Transverse colon (tissue), 4 donors: ENCODE data around the gene ACTN1. TPM values are rescaled to one million over a fixed set of nuclear protein-coding genes. Genes with fewer than 3 reads are reported as not detected.

Source experiments
- DNase-seq: peaks from one replicate; pipeline ENCODE4 v3.0.0-alpha.2; 2019
- H3K27ac ChIP-seq, 4 donors: fragments of 200-600 bp; sonication (generic); 2 replicates each; pipeline ENCODE4 v1.5.1; 2016 to 2018; ENCODE audit warnings: inconsistent platforms in 4 of 4
- H3K27me3 ChIP-seq: fragments of 200-600 bp; sonication (generic); 2 replicates; pipeline ENCODE4 v1.5.1; 2017; ENCODE audit warnings: inconsistent platforms
- H3K36me3 ChIP-seq, 4 donors: fragments of 200-600 bp; sonication (generic); 2 replicates each; pipeline ENCODE4 v1.5.1; 2017 to 2019; ENCODE audit warnings: inconsistent platforms in 4 of 4
- H3K4me1 ChIP-seq, 4 donors: fragments of 200-600 bp; sonication (generic); 2 replicates each; pipeline ENCODE4 v1.5.1; 2017 to 2020; ENCODE audit warnings: inconsistent platforms in 4 of 4
- H3K4me3 ChIP-seq, 4 donors: fragments of 200-600 bp; sonication (generic); 1 replicate in 1 of 4; 2 replicates in 3 of 4; pipeline versions ENCODE4 v1.5.1 to v1.6.1; 2017 to 2019; ENCODE audit warnings: inconsistent platforms in 4 of 4
- H3K9me3 ChIP-seq, 2 donors: fragments of 200-600 bp; sonication (generic); 2 replicates each; pipeline ENCODE4 v1.5.1; 2017 to 2019; ENCODE audit warnings: inconsistent platforms in 2 of 2
- CTCF ChIP-seq, 5 experiments: fragments of 200-600 bp in 3 of 5; fragments of 450-650 bp in 2 of 5; sonication (generic) in 3 of 5; IDR thresholded peaks; 1 replicate in 2 of 5; 2 replicates in 3 of 5; pipeline ENCODE4 v1.5.1; 2016 to 2017; ENCODE audit warnings: antibody characterized with exemption in 5 of 5, inconsistent platforms in 3 of 5, mild to moderate bottlenecking in 2 of 5, moderate library complexity in 1 of 5
- EP300 ChIP-seq: sonication (generic); formaldehyde crosslinking; IDR thresholded peaks from one replicate; pipeline ENCODE4 v1.6.1; 2017; ENCODE audit warnings: antibody characterized with exemption, low read depth
- POLR2A ChIP-seq: fragments of 450-650 bp; IDR thresholded peaks from one replicate; pipeline ENCODE4 v1.6.1; 2016; ENCODE audit warnings: antibody characterized with exemption, mild to moderate bottlenecking, moderate library complexity
- POLR2AphosphoS5 ChIP-seq, 3 donors: sonication (generic); formaldehyde crosslinking; IDR thresholded peaks; one replicate each; pipeline ENCODE4 v1.6.1; 2016; ENCODE audit warnings: antibody characterized with exemption in 3 of 3
- WGBS, 2 donors: methylation state at CpG; one replicate each; pipeline ENCODE4 v1.1.5; 2018; ENCODE audit warnings: low coverage in 1 of 2; 5-methylcytosine and 5-hydroxymethylcytosine counted together
- in situ Hi-C, 4 donors: fragments of 200-750 bp; cut with MboI; loops; one replicate each; pipeline versions ENCODE4 v1.15.0 to v1.15.1; 2017; ENCODE audit warnings: low sequenced_read_pairs in 3 of 4, low pct_ligation_motif_present in 1 of 4, low pct_unique_long_range_greater_than_20kb in 1 of 4
- intact Hi-C: fragments of 100-400 bp; cut with DNase I; formaldehyde crosslinking; loops from one replicate; pipeline ENCODE4 v1.15.1; 2023; ENCODE audit warnings: low total_unique reads
- total RNA-seq, 4 donors: library from RNA; depleted of rRNA; stranded (reverse); fragments of >200 nt; gene quantifications; one replicate each; pipeline ENCODE4 v1.1.0, GENCODE V29; 2016

The ACTN1 gene
- total RNA-seq, 4 donors from 2014 or later, result 127 to 403 (median 197) TPM

GRCh38 chr14:68931063-68931462 lies 48.0 kb downstream of the ACTN1 start:
- in situ Hi-C loops, result no loop called here
- TF ChIP-seq EP300 (no peak), POLR2A (no peak), POLR2AphosphoS5 (IDR thresholded peaks at IDR 0.05) (no peak), CTCF (IDR thresholded peaks at IDR 0.05) (no peak)
- 73 to 78% methylated on average over 3 of the region's 3 CpGs for WGBS, 2 donors
- Histone ChIP-seq H3K4me1 (peaks cover 22 to 63% (median 36%) of the 10 kb centered on the region in 4 donors), H3K27me3 (no peaks in the 10 kb centered on the region), H3K4me3 (no peak overlapping the region), H3K36me3 (no peaks in the 10 kb centered on the region), H3K27ac (peak overlapping the region; percentile 93 to 99 (median 96)), H3K9me3 (no peaks in the 10 kb centered on the region)
- intact Hi-C loops, result no loop called here
- no peak for DNase-seq

GRCh38 chr14:68929623-68930307 lies 49.3 kb downstream of the ACTN1 start:
- no peak for TF ChIP-seq CTCF (IDR thresholded peaks at IDR 0.05)
- no peak for TF ChIP-seq POLR2A
- no peak for TF ChIP-seq EP300
- no peak for TF ChIP-seq POLR2AphosphoS5 (IDR thresholded peaks at IDR 0.05)
- H3K36me3 ChIP-seq, result no peaks in the 10 kb centered on the region
- no peaks in the 10 kb centered on the region for H3K27me3 ChIP-seq
- no peak overlapping the region for H3K4me3 ChIP-seq
- H3K9me3 ChIP-seq, result no peaks in the 10 kb centered on the region
- peak overlapping the region; percentile 69 to 99 (median 96) for H3K27ac ChIP-seq
- WGBS, 2 donors, result 72% methylated on average over 12 of the region's 12 CpGs; no CpG with 5 or more reads in 1 of the 2 donors
- in situ Hi-C loops (no loop called here), intact Hi-C loops (loop anchor here (10.0 kb wide), 1 partner anchor 1985 kb away; no protein-coding TSS in a partner anchor)
- H3K4me1 ChIP-seq, result peaks cover 15 to 52% (median 31%) of the 10 kb centered on the region in 4 donors
- no peak for DNase-seq

GRCh38 chr14:68928770-68929550 lies 50.1 kb downstream of the ACTN1 start:
- in situ Hi-C loops, result no loop called here
- H3K36me3 ChIP-seq, result no peaks in the 10 kb centered on the region

GRCh38 chr14:68927956-68928675 lies 51.0 kb downstream of the ACTN1 start:
- in situ Hi-C loops (no loop called here), intact Hi-C loops (loop anchor here (10.0 kb wide), 1 partner anchor 1987 kb away; no protein-coding TSS in a partner anchor)
- H3K4me3 ChIP-seq, result no peak overlapping the region
- TF ChIP-seq POLR2A (no peak), EP300 (no peak), POLR2AphosphoS5 (IDR thresholded peaks at IDR 0.05) (no peak), CTCF (IDR thresholded peaks at IDR 0.05) (no peak)
- H3K9me3 ChIP-seq, result no peaks in the 10 kb centered on the region
- 17 to 19% methylated on average over 6 to 9 of the region's 9 CpGs for WGBS, 2 donors
- peaks cover 19 to 56% (median 31%) of the 10 kb centered on the region in 4 donors for H3K4me1 ChIP-seq
- no peaks in the 10 kb centered on the region for H3K36me3 ChIP-seq
- H3K27me3 ChIP-seq, result no peaks in the 10 kb centered on the region
- no peak for DNase-seq
- H3K27ac ChIP-seq, result peak overlapping the region; percentile 69 to 99 (median 96)

More at GRCh38 chr14:68928770-68929550, 50.1 kb downstream of the ACTN1 start:
- TF ChIP-seq POLR2AphosphoS5 (IDR thresholded peaks at IDR 0.05) (no peak), POLR2A (no peak)
- Histone ChIP-seq H3K4me3 (no peak overlapping the region), H3K9me3 (no peaks in the 10 kb centered on the region), H3K27me3 (no peaks in the 10 kb centered on the region), H3K27ac (peak overlapping the region; percentile 69 to 99 (median 96)), H3K4me1 (peaks cover 15 to 52% (median 33%) of the 10 kb centered on the region in 4 donors)
- WGBS, 2 donors, result 72% methylated on average over 22 of the region's 22 CpGs; no CpG with 5 or more reads in 1 of the 2 donors
- intact Hi-C loops, result loop anchor here (10.0 kb wide), 1 partner anchor 1986 kb away; no protein-coding TSS in a partner anchor
- no peak for DNase-seq
